Muscle layer of colon (tissue), 2 donors: Measurements from ENCODE around the gene ACSS3.
A peak's percentile ranks its signal among the peaks of the same experiment; 100 is the strongest.

Source experiments
- H3K27ac ChIP-seq: one replicate; pipeline ENCODE4 v1.7.0; 2013; ENCODE audit warnings: low read depth, mild to moderate bottlenecking, low read length, moderate library complexity
- H3K27me3 ChIP-seq, 2 donors: one replicate each; pipeline ENCODE4 v1.7.0; 2013; ENCODE audit warnings: low read length in 2 of 2, mild to moderate bottlenecking in 2 of 2; ENCODE audit not compliant: insufficient read depth in 2 of 2, control insufficient read depth in 1 of 2
- H3K36me3 ChIP-seq: one replicate; pipeline ENCODE4 v1.7.0; 2013; ENCODE audit warnings: mild to moderate bottlenecking, low read length; ENCODE audit not compliant: insufficient read depth
- H3K4me1 ChIP-seq: one replicate; pipeline ENCODE4 v1.7.0; 2013; ENCODE audit warnings: mild to moderate bottlenecking, low read length; ENCODE audit not compliant: insufficient read depth
- H3K4me3 ChIP-seq, 2 donors: one replicate each; pipeline ENCODE4 v1.7.0; 2013; ENCODE audit warnings: low read length in 2 of 2, low read depth in 1 of 2, mild to moderate bottlenecking in 1 of 2, moderate library complexity in 1 of 2
- H3K9ac ChIP-seq: one replicate; pipeline ENCODE4 v1.7.0; 2013; ENCODE audit warnings: low read length
- H3K9me3 ChIP-seq: one replicate; pipeline ENCODE4 v1.7.0; 2013; ENCODE audit warnings: mild to moderate bottlenecking, low read length
- donor health status: abdominal sarcoma.
- donor health status: Adenocarcinoma of cecum.

ACSS3 gene

GRCh38 chr12:81245458-81245857 is 167.6 kb downstream of the ACSS3 start:
- no peaks in the 10 kb centered on the region for H3K9me3 ChIP-seq
- H3K9ac ChIP-seq: no peak overlapping the region
- no peak overlapping the region for H3K4me3 ChIP-seq
- peaks cover 9% of the 10 kb centered on the region for H3K4me1 ChIP-seq
- no peaks in the 10 kb centered on the region for H3K27me3 ChIP-seq
- no peaks in the 10 kb centered on the region for H3K36me3 ChIP-seq
- peak overlapping the region; percentile 45 for H3K27ac ChIP-seq

- peaks cover 9% of the 10 kb centered on the region for H3K4me1 ChIP-seq
- H3K4me3 ChIP-seq: no peak overlapping the region
- no peaks in the 10 kb centered on the region for H3K36me3 ChIP-seq
- no peaks in the 10 kb centered on the region for H3K9me3 ChIP-seq
- peak overlapping the region; percentile 45 for H3K27ac ChIP-seq
- H3K9ac ChIP-seq: no peak overlapping the region
- H3K27me3 ChIP-seq: no peaks in the 10 kb centered on the region
These were observed 168.2 kb downstream of the ACSS3 start for GRCh38 chr12:81245907-81246570.

GRCh38 chr12:81249976-81250375 is 172.1 kb downstream of the ACSS3 start:
- Histone ChIP-seq H3K27me3 (no peaks in the 10 kb centered on the region), H3K9me3 (no peaks in the 10 kb centered on the region), H3K27ac (no peak overlapping the region), H3K4me3 (no peak overlapping the region), H3K9ac (no peak overlapping the region), H3K4me1 (peaks cover 9% of the 10 kb centered on the region), H3K36me3 (no peaks in the 10 kb centered on the region)

GRCh38 chr12:81252228-81252627 is 174.3 kb downstream of the ACSS3 start:
- no peak overlapping the region for H3K4me3 ChIP-seq
- H3K36me3 ChIP-seq: no peaks in the 10 kb centered on the region
- H3K9ac ChIP-seq: no peak overlapping the region
- no peak overlapping the region for H3K27ac ChIP-seq
- H3K9me3 ChIP-seq: no peaks in the 10 kb centered on the region
- H3K27me3 ChIP-seq: no peaks in the 10 kb centered on the region
- no peaks in the 10 kb centered on the region for H3K4me1 ChIP-seq

GRCh38 chr12:81253360-81253759 is 175.5 kb downstream of the ACSS3 start:
- no peaks in the 10 kb centered on the region for H3K36me3 ChIP-seq
- H3K9ac ChIP-seq: no peak overlapping the region
- no peaks in the 10 kb centered on the region for H3K27me3 ChIP-seq
- H3K9me3 ChIP-seq: no peaks in the 10 kb centered on the region
- no peaks in the 10 kb centered on the region for H3K4me1 ChIP-seq
- H3K27ac ChIP-seq: no peak overlapping the region
- no peak overlapping the region for H3K4me3 ChIP-seq

- H3K27ac ChIP-seq: no peak overlapping the region
- H3K4me1 ChIP-seq: no peaks in the 10 kb centered on the region
- no peaks in the 10 kb centered on the region for H3K9me3 ChIP-seq
- no peaks in the 10 kb centered on the region for H3K27me3 ChIP-seq
- no peaks in the 10 kb centered on the region for H3K36me3 ChIP-seq
- no peak overlapping the region for H3K9ac ChIP-seq
- no peak overlapping the region for H3K4me3 ChIP-seq
These were observed 177.6 kb downstream of the ACSS3 start for GRCh38 chr12:81255456-81255855.

- Histone ChIP-seq H3K27me3 (no peaks in the 10 kb centered on the region), H3K4me3 (no peak overlapping the region), H3K36me3 (no peaks in the 10 kb centered on the region), H3K27ac (no peak overlapping the region), H3K9ac (no peak overlapping the region), H3K9me3 (no peaks in the 10 kb centered on the region), H3K4me1 (no peaks in the 10 kb centered on the region)
These were observed 178.1 kb downstream of the ACSS3 start for GRCh38 chr12:81255947-81256346.

- H3K9me3 ChIP-seq: no peaks in the 10 kb centered on the region
- no peaks in the 10 kb centered on the region for H3K27me3 ChIP-seq
- H3K4me1 ChIP-seq: no peaks in the 10 kb centered on the region
- H3K27ac ChIP-seq: no peak overlapping the region
- no peak overlapping the region for H3K9ac ChIP-seq
- no peaks in the 10 kb centered on the region for H3K36me3 ChIP-seq
- H3K4me3 ChIP-seq: no peak overlapping the region
These were observed 180.2 kb downstream of the ACSS3 start for GRCh38 chr12:81257947-81258551.

GRCh38 chr12:81259360-81259759 is 181.5 kb downstream of the ACSS3 start:
- no peaks in the 10 kb centered on the region for H3K27me3 ChIP-seq

GRCh38 chr12:81261508-81262207 is 183.8 kb downstream of the ACSS3 start:
- Histone ChIP-seq H3K4me1 (no peaks in the 10 kb centered on the region), H3K36me3 (no peaks in the 10 kb centered on the region), H3K9ac (no peak overlapping the region), H3K9me3 (no peaks in the 10 kb centered on the region), H3K4me3 (no peak overlapping the region), H3K27me3 (no peaks in the 10 kb centered on the region), H3K27ac (no peak overlapping the region)

More at GRCh38 chr12:81259360-81259759, 181.5 kb downstream of the ACSS3 start:
- Histone ChIP-seq H3K9ac (no peak overlapping the region), H3K4me3 (no peak overlapping the region), H3K36me3 (no peaks in the 10 kb centered on the region), H3K9me3 (no peaks in the 10 kb centered on the region), H3K27ac (no peak overlapping the region), H3K4me1 (no peaks in the 10 kb centered on the region)

- no peaks in the 10 kb centered on the region for H3K4me1 ChIP-seq
- no peaks in the 10 kb centered on the region for H3K9me3 ChIP-seq
- no peak overlapping the region for H3K9ac ChIP-seq
- no peak overlapping the region for H3K4me3 ChIP-seq
- no peaks in the 10 kb centered on the region for H3K27me3 ChIP-seq
- H3K36me3 ChIP-seq: no peaks in the 10 kb centered on the region
- H3K27ac ChIP-seq: no peak overlapping the region
These were observed 185.2 kb downstream of the ACSS3 start for GRCh38 chr12:81263072-81263471.
